HG03469 (cell line): ENCODE measurements around the gene CACNA1H.

ENCODE experiments used
- ATAC-seq: cut with Tn5 transposase; IDR thresholded peaks from one replicate; pipeline ENCODE4 v1.9.1; 2021; ENCODE audit warnings: mild to moderate bottlenecking, moderate library complexity, moderate number of reproducible peaks; ENCODE audit not compliant: unreplicated experiment

CACNA1H gene

DNA sequence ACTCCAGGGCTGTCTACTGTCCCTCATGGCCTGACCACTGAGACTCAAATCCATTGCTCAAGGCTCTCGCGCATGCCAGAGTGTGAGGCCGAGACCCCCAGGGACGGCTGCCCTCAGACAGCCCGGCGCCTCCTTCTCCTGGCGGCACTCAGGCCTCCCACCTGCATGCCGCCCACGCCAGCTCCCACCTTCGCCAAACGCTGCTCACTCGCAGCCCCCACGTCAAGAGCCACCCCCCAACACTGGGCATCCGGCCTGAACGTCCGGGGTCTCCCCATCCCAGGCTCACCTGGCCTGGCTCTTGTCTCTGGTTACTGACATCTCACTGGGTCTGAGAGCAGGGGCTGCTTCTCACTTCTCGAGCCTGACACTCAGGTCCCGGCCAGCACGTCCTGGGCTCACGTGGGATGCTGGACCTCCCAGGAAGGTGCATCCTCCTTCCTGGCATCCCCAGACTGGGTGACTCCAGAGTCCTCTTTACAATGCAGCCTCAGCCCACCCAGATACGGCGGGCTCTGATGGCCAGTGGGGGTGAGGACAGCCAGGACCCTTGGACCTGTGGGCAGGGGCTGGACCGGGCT, 12.2 kb upstream of the CACNA1H start:
- no peak for ATAC-seq

DNA sequence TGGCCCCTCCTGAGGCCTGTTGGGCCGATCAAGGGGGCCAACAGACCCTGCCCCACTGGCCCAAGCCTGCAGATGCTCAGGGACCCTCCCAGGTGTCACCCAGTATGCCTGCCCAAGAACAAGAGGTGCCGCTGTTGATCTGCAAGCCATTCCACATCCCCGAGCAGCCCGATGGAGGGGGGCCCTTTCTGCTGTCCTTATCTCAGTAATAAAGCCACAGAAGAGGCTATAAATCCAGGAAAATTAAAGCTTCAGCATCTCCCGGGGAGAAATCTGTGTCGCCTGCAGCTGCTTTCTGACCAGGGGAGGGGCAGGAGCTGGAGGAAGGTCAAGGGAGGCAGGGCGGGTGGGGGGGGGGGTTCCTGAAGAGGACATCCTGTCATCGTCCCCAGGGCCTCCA, 11.7 kb upstream of the CACNA1H start:
- ATAC-seq: no peak

DNA sequence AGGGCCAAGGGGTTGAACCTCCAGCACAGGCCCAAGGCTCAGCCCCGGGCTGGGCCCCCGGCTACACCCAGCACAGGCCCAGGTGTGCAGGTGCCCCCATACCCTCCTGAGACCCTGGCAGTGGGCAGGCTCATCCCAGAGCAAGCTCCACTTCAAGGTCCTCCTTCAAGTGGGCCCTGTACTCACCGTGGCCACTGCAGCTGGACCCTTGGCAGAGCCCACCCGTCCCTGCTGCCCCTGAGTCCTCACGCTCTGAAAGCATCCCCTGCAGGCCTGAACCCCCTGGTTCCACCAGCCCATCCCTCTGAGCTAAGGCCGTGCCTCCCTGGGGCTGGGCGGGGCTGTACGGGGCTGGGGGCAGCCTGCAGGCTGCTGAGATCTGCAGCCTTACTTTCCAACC, 11.2 kb upstream of the CACNA1H start:
- no peak for ATAC-seq

DNA sequence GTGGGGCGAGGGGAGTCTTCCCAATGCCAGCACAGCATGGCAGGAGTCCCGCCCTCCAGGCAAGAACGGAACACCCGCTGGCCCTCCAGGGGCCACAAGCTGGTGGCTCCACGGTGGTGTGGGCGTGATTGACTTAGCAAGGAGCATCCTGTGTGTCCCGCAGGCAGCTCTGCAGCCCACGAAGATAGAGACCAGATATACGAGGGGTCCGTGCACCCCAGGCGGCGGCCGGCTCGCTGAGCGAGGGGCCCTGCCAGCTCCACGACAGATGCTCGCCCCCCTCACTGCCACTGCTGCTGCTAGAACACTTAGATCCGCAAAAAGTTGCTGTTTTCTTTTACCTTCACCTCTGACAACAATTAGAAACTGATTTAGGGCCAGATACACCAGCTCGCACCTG, 10.0 kb upstream of the CACNA1H start:
- ATAC-seq: no peak

DNA sequence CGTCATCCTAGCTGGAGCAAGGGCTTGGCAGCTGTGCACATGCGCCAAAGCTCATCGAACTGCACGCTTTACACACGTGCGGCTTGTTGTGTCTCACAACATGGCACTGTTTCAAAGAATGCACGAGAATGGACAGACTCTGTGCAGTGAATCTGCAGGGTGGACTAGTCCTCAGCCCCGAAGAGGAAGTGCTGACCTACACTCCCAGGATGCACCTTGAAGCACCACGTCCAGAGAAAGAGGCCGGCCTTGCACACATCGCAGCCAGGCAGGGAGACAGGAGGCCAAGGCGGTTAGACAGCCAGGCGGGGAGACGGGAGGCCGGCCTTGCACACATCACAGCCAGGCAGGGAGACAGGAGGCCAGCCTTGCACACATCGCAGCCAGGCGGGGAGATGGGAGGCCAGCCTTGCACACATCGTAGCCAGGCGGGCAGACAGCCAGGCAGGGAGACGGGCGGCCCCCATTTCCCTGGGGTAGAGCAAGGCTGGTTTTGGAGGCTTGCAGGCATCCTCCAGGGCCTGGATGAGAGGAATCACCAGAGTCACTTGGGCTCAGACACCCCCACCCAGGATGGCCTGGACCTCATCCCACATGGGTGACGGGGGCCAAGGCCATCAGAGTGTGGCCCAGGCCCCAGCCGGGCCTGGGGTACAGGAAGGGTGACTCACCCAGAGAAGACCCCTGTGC, 9.0 kb upstream of the CACNA1H start:
- ATAC-seq: no peak

DNA sequence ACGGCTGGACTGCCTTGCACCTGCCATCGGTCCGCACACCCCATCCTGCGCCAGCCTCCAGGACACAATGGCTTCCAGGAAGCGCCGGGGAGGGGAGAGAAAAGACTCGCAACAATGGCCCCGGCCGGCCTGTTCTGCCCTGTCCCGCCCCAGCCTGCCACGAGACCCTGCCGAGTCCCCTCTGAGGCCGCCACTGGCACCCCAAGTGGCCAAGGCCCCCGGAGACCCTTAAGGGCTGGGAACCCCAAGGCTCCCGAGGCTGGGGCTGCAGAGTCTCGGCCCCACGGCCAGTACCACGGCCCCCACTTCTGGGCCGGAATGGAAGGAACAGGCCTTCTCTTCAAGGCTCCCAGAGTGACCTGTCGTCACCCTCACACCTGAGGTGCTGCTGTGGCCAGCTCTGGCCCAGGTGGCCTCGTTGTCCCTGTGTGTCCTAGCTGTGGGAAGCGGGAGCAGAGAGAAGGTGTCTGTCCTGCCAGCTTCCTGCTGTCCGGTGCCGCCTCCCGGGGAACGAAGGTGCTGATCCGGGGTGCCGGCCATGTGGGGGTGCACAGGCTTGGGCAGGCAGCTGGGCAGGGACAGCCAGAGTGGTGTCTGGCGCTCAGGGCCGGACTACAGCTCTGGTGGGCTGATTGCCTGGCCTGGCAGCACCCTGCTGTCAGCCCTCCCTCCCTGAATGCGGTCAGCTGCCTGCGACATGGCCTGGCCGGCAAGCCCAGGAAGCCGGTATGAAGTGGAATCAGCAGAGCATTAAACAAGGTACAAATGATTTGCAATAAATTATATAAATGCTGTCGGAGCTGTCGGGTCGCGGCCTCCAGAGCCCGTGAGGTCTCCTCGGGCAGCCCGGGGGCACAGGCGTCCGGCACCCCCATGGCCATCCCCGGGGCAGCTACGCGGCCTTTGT, 8.2 kb upstream of the CACNA1H start:
- no peak for ATAC-seq

DNA sequence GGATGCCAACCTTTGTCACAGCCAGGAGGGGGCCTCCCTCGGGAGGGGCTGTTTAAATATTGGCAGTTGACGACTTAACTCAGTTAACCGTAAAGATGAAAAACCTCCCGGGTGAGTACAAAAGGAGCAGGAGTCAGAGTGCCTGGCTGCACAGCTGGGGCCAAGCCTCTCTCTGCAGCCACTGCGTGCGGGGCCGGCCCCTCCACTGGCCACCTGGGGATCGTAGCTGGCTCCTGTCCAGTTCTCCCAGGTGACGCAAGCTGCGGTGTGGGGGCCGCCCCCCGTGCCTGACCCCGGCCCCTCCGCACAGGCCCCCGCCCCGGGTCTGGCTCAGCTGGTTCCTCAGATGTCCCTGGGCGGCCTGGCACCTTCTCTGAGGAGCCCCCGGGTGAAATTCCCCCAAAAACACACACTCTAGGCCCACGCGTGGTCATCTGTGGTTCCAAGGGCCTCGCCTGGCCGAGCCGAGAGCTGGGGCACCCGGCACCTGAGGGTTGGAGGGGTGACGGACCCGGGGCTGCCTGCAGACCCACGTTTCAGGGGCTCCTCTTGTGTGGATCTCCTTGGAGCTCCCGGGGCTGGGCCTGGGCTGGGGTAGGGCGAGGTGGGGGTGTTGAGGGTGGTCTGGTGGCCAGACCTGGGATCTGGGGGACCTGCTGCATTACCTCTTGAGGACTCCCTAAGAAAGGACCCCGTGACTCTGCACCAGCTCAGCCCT, 7.4 kb upstream of the CACNA1H start:
- no peak for ATAC-seq

DNA sequence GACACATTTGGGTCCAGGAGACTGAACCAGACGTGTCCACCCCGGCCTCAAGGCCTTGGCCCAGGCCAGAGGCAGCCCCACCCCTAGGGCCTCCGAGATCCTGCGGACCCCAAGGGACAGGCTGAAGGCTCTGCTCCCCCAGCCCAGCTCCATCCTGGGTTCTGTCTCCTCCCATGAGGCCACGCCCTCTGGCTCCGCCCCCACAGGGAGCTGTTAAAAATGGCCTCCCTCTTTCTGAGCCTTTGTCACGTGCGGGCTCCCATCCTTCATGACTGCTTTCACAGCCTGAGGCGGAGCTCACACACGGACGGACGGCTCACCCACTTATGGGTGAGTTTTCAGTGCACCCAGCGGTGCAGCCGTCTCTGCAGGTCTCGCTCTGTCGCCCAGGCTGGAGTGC, 6.5 kb upstream of the CACNA1H start:
- ATAC-seq: no peak

DNA sequence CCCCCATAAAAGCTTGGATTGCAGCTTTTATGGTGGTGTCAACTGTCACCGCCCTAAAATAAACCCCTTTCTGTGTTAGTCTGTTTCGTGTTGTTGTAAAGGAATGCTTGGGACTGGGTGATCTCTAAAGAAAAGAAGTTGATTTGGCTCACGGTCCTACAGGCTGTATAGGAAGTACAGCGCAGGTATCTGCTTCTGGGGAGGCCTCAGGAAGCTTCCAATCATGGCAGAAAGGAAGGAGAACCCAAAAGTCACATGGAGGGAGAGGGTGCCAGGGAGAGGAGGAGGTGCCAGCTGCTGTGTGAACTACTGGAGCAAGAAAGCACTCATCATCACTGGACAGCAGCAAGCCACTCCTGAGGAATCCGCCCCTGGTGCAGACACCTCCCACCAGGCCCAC, 5.9 kb upstream of the CACNA1H start:
- ATAC-seq: no peak

DNA sequence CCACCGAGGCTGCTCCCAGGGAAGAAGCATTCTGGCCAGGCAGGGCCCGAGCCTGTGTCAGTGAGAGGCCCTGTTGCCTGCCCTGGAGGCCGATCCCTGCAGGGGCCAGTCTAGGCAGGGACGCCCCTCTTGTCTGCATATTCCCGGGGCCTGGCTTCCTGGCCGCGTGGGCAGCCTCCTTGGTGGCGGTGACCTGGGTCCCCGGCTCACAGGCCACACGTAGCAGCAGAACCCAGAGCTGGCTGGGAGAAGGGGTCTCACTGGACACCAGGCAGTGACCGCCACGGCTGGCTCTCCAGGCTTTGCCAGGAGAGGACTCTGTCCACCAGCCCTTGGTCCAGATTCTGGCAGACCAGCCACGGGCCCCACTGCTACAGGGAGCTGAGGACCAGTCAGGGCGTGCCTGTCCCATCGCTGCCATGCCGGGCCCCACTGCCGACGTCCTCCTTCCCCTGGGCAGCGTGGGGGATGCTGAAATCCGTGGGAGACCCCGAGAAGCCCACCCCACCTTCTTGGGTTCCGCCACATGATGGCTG, 3.7 kb upstream of the CACNA1H start:
- no peak for ATAC-seq

DNA sequence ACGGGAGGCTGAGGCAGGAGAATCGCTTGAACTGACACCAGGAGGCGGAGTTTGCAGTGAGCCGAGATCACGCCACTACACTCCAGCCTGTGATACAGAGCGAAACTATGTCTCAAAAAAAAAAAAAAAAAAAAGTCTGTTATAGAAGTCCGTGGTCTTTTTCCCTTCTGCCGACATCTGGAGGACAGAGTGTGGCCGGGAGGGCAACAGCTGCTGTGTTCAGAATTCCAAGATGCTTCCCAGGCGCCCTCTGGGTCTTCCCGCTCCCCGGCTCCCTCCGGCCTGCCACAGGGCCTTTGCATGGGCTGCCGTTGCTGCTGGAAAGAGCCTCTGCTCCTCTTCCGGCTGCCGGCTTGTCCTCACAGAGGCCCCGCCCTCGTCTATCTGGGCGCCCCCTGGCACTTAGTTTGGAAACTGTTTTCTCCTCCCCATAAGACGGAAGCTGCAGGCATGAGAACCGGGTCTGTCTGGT, 2.4 kb upstream of the CACNA1H start:
- ATAC-seq: no peak

DNA sequence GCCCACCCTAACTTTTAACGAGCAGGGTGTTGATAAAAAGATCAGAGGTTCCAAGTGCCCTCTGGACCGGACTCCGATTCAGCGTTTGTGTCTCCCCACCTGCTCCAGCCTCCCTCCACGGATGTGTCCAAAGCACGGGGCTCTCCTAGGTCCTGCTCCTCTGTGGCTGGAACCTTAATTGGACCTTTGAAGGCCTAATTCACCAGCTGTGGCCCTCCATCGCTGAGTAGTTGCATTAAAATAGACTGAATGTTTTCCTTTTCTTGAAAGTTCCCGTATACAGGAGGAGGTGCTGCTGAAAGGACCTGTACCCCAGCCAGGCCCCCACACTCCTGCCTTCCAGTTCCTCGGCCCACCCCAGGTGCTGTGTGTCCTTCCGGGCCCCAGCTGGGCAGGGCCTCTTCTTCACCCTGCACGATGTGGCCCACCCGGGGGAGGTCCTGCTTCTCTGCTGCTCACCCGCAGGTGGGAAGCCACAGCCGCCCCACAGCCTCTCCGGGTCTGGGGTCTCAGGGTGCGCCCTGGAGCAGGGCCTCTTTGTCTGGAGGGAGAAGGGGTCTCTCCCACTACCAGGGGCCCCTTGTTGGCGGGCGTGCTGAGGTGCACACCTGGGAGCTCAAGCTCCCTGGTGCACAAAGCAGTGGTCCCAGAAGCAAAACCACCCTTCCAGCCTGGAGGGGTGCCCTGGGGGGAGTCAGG, 1.3 kb upstream of the CACNA1H start:
- ATAC-seq: no peak

DNA sequence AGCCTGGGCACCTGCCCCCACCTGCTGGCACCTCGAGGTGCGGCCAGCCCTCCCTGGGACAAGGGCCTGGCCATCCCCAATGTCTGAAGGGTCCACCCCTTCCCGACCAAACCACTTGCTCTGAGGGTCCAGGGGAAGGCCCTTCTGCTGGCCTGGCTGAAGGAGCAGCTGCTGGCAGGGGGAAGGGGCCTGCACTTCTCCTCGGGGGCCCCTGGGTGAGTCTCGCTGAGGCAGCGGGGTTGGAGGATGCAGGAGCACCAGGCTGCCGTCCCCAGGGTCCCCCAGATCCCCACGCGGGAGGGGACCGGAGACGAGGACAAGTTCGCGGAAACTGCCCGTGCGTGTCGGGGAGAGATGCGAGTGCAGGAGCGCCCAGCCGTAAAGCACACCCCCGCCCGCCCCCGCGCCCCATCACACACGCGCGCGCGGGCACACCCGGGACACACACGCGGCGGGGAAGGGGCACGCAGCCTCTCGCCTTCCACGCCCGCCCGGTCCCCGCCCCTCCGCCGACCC, 725 bp upstream of the CACNA1H start:
- ATAC-seq: no peak

DNA sequence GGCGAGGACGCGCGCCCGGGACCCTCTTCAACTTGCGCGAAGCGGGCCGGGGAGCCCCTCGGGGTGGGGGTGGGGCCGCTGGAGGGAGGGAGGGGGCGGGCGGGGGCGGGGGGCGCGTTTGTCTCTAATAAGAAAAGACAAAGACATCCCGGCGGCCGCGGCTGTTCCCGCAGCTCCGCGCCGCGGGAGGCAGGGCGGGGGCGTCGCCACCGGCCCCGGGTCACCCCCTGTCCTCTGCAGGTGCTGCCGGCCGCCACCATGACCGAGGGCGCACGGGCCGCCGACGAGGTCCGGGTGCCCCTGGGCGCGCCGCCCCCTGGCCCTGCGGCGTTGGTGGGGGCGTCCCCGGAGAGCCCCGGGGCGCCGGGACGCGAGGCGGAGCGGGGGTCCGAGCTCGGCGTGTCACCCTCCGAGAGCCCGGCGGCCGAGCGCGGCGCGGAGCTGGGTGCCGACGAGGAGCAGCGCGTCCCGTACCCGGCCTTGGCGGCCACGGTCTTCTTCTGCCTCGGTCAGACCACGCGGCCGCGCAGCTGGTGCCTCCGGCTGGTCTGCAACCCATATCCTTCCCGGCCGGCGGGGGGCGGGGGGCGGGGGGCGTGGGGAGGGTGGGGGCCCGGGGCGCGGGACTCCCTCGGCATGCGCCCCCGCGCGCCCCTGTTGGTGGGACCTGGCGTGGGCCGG, 714 bp downstream of the CACNA1H start:
- ATAC-seq: no peak

DNA sequence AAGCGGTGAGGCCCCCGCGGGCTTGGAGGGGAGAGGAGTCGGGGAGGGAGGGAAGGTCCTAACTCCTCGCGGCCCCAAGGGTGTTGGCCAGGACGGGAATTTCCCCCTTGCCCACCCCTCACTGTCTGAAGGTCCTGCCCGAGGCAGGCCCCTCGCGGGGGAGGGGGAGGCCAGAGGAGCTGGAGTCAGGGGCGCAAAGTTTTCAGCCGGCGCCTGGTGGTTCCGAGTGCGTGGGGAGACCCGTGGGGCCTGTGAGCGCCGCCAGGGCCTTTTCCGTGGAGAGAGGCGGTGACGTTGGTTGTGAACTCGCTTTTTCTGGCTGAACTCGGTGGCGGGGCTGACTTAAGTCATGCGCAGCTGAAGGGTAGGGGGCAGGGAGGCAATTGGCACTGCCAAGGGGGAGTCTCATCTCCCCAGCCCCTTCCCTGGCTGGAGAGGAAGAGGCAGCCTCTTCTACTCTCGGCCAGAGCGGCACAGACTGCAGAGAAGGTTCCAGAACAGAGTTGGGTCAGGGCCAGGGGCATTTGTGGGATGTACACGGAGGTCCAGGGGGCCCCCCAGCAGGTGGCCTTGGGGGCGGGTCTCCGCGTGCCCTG, 1.5 kb downstream of the CACNA1H start:
- no peak for ATAC-seq

DNA sequence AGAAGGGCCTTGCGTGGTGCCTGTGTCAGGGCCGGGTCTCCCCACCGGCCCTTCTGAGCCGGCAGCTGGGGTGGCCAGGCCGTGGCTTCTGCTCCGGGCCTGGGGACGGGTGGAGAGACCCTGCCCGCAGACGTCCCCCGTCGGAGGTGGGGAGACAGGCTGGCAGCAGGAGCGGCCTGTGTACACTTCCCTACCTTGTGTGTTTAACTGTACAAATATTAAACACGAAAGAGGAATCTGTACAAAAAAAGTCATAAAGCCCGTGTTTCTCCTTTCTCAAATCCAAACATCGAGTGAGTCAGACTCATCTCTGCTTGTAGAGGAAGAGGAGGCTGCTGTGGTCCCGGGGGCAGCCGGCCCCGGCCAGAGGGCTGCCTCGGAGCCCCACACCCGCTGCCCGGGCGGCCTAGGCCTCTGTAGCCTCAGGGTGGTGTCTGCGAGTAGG, 2.0 kb downstream of the CACNA1H start:
- no peak for ATAC-seq

DNA sequence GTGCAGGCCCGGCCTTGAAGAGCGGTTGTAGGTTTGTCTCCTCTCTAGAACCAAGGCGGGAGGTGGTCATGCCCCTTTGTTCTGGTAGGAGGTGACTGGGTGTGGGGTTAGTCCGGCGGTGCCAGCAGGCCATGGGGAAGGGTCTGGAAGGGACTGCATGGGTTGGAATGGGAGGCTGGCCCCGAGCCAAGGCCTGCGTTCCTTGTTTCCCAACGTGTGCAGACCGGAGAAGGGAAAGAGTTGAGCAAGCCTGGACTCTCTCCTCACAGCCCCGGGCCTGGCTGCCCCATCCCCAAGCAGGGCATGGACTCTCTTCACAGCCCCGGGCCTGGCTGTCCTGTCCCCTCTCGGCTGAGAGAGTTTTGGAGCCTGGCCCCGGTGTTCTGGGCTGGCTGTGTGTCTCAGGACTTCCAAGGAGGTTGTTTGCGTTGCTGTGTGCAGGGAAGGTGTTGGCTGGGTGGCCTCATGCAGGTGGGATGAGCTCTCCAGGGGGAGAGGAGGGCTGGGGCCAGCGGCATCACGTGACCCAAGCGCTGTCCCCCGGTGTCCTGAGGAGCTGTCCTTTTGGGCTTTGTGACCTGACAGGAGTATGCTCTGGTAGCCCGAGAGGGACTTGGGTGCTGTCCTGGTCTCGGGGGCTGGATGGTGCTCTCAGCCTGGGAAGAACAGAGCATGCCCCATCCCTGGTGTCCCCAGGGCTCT, 2.6 kb downstream of the CACNA1H start:
- no peak for ATAC-seq
